PC-9 (cell line): Measurements from ENCODE around the gene SMIM20. TPM values are rescaled to one million over a fixed set of nuclear protein-coding genes. Genes with fewer than 3 reads are reported as not detected.

Experiments
- BruUV-seq: library from RNA; stranded (reverse); fragments of 400-500 nt; replicated peaks from 2 replicates; lab custom pipeline; 2021; lab: Mats Ljungman, UMichigan
- CTCF ChIA-PET: fragments of 300-600 bp; sonication (Branson Sonifier 250); formaldehyde crosslinking; loops from one replicate; lab custom pipeline; 2022; ENCODE audit warnings: antibody characterized with exemption; lab: Charles Lee
- POLR2A ChIA-PET: fragments of 300-600 bp; sonication (Branson Sonifier 250); formaldehyde crosslinking; loops from one replicate; lab custom pipeline; 2022; ENCODE audit warnings: antibody characterized with exemption; ENCODE audit not compliant: unreplicated experiment; lab: Charles Lee
- DNase-seq, 2 experiments: peaks; one replicate each; pipeline versions ENCODE4 v3.0.0 to v3.0.0-alpha.2; 2015 to 2022; ENCODE audit warnings: mixed read lengths in 1 of 2
- H2AFZ ChIP-seq: fragments of 200-600 bp; sonication (generic); 2 replicates; pipeline ENCODE4 v1.8.1; 2017; ENCODE audit warnings: antibody characterized with exemption
- H3F3A ChIP-seq: fragments of 200-600 bp; sonication (generic); 2 replicates; pipeline ENCODE4 v1.8.1; 2017; ENCODE audit warnings: antibody characterized with exemption, mild to moderate bottlenecking, low read depth; ENCODE audit not compliant: insufficient read depth
- H3K27ac ChIP-seq: fragments of 200-600 bp; sonication (generic); 2 replicates; pipeline ENCODE4 v1.6.1; 2016; ENCODE audit warnings: mixed run types
- H3K27me3 ChIP-seq: fragments of 200-600 bp; sonication (generic); 2 replicates; pipeline ENCODE4 v1.6.1; 2016; ENCODE audit warnings: low read depth, mixed run types; ENCODE audit not compliant: insufficient read depth
- H3K36me3 ChIP-seq: fragments of 200-600 bp; sonication (generic); 2 replicates; pipeline ENCODE4 v1.6.1; 2016; ENCODE audit warnings: low read depth, mixed run types
- H3K4me1 ChIP-seq: fragments of 200-600 bp; sonication (generic); replicated peaks from 2 replicates; pipeline ENCODE4 v1.6.1; 2016; ENCODE audit warnings: mixed run types; ENCODE audit not compliant: insufficient read depth
- H3K4me2 ChIP-seq: fragments of 200-600 bp; sonication (generic); 2 replicates; pipeline ENCODE4 v1.6.1; 2017; ENCODE audit warnings: mixed run types
- H3K4me3 ChIP-seq: fragments of 200-600 bp; sonication (generic); 2 replicates; pipeline ENCODE4 v1.6.1; 2016; ENCODE audit warnings: mixed run types
- H3K79me2 ChIP-seq: fragments of 200-600 bp; sonication (generic); 2 replicates; pipeline ENCODE4 v1.6.1; 2017; ENCODE audit warnings: low read depth, mixed run types
- H3K9me2 ChIP-seq: fragments of 200-600 bp; sonication (generic); 2 replicates; pipeline ENCODE4 v1.8.1; 2017; ENCODE audit warnings: mild to moderate bottlenecking; ENCODE audit not compliant: insufficient read depth
- H3K9me3 ChIP-seq: fragments of 200-600 bp; sonication (generic); 2 replicates; pipeline ENCODE4 v1.8.1; 2016; ENCODE audit warnings: low read depth; ENCODE audit not compliant: insufficient read depth
- H4K20me1 ChIP-seq: fragments of 200-600 bp; sonication (generic); 2 replicates; pipeline ENCODE4 v1.8.1; 2017; ENCODE audit not compliant: insufficient read depth
- CTCF ChIP-seq: fragments of 200-600 bp; sonication (generic); conservative IDR thresholded peaks from 2 replicates; pipeline ENCODE4 v1.6.1; 2017; ENCODE audit warnings: mixed run types, antibody characterized with exemption, mild to moderate bottlenecking, moderate library complexity
- EZH2 ChIP-seq: fragments of 200-600 bp; sonication (generic); IDR thresholded peaks from 2 replicates; pipeline ENCODE4 v1.8.0; 2017; ENCODE audit warnings: antibody characterized with exemption, low read depth
- intact Hi-C: fragments of 100-400 bp; cut with micrococcal nuclease; formaldehyde crosslinking; loops from one replicate; pipeline ENCODE4 v1.10.0; 2022; ENCODE audit not compliant: unreplicated experiment
- total RNA-seq: library from RNA; stranded (reverse); gene quantifications from 2 replicates; pipeline ENCODE4 v1.2.3, GENCODE V29; 2021

The SMIM20 gene
- total RNA-seq, 1 experiment from 2014 or later, result 44.2 TPM

GRCh38 chr4:25914670-25915352 is 791 bp downstream of the SMIM20 start:
- peak overlapping the region; percentile 93 for H3K27ac ChIP-seq
- peaks cover 18% of the 10 kb centered on the region for H3K4me1 ChIP-seq
- no peaks in the 10 kb centered on the region for H3K36me3 ChIP-seq
- TF ChIP-seq CTCF (no peak), EZH2 (no peak)
- peaks cover 22% of the 10 kb centered on the region for H3K79me2 ChIP-seq
- POLR2A ChIA-PET, result interaction anchor here (0.7 kb wide), 1 partner anchor 19 kb away, joined by 3 read pairs; no protein-coding TSS in a partner anchor
- no peaks in the 10 kb centered on the region for H4K20me1 ChIP-seq
- intact Hi-C loops, result loop anchor here (1.0 to 5.0 kb wide), 2 partner anchors 50 to 402 kb away; no protein-coding TSS in a partner anchor
- H3K27me3 ChIP-seq, result no peaks in the 10 kb centered on the region
- peaks cover 9% of the 10 kb centered on the region; the same call in 1 of the 2 replicates for H3F3A ChIP-seq
- peak overlapping the region; percentile 62 for H3K4me3 ChIP-seq
- no peak for DNase-seq
- peak overlapping the region; percentile 89 for H2AFZ ChIP-seq
- H3K9me2 ChIP-seq, result no peaks in the 10 kb centered on the region
- CTCF ChIA-PET, result interaction anchor here (0.9 kb wide), 1 partner anchor 87 kb away, joined by 4 read pairs; no protein-coding TSS in a partner anchor
- BruUV-seq, result no TSS peak
- H3K9me3 ChIP-seq, result no peaks in the 10 kb centered on the region
- H3K4me2 ChIP-seq, result peak overlapping the region; percentile 80

GRCh38 chr4:25915353-25915705 is 1.3 kb downstream of the SMIM20 start:
- peak overlapping the region; percentile 62; the same call in 1 of the 2 replicates for H3K4me3 ChIP-seq
- peaks cover 21% of the 10 kb centered on the region for H3K4me1 ChIP-seq
- no peak for DNase-seq
- no peaks in the 10 kb centered on the region for H4K20me1 ChIP-seq
- TF ChIP-seq CTCF, result no peak
- TF ChIP-seq EZH2, result no peak
- no peaks in the 10 kb centered on the region for H3K36me3 ChIP-seq
- no peaks in the 10 kb centered on the region for H3K9me2 ChIP-seq
- no TSS peak for BruUV-seq
- peak overlapping the region; percentile 80 for H3K4me2 ChIP-seq
- intact Hi-C loops, result no loop called here
- CTCF ChIA-PET, result no interaction called here
- H3K27me3 ChIP-seq, result no peaks in the 10 kb centered on the region
- POLR2A ChIA-PET, result no interaction called here
- H3F3A ChIP-seq, result peaks cover 9% of the 10 kb centered on the region; the same call in 1 of the 2 replicates
- no peak overlapping the region; the same call in 1 of the 2 replicates for H2AFZ ChIP-seq
- peaks cover 22% of the 10 kb centered on the region for H3K79me2 ChIP-seq
- no peaks in the 10 kb centered on the region for H3K9me3 ChIP-seq
- no peak overlapping the region; the same call in 1 of the 2 replicates for H3K27ac ChIP-seq

- no peaks in the 10 kb centered on the region for H3K9me3 ChIP-seq
- TF ChIP-seq EZH2 (no peak), CTCF (no peak)
- H3K4me1 ChIP-seq, result peaks cover 21% of the 10 kb centered on the region
- H3K27ac ChIP-seq, result no peak overlapping the region
- no peaks in the 10 kb centered on the region for H4K20me1 ChIP-seq
- H3K36me3 ChIP-seq, result no peaks in the 10 kb centered on the region
- CTCF ChIA-PET, result no interaction called here
- H3K4me2 ChIP-seq, result no peak overlapping the region
- no peak overlapping the region for H3K4me3 ChIP-seq
- no peak for DNase-seq
- no peaks in the 10 kb centered on the region for H3K9me2 ChIP-seq
- H3K79me2 ChIP-seq, result peaks cover 22% of the 10 kb centered on the region
- POLR2A ChIA-PET, result no interaction called here
- intact Hi-C loops, result no loop called here
- peaks cover 9% of the 10 kb centered on the region; the same call in 1 of the 2 replicates for H3F3A ChIP-seq
- H2AFZ ChIP-seq, result no peak overlapping the region
- no peaks in the 10 kb centered on the region for H3K27me3 ChIP-seq
- no TSS peak for BruUV-seq
These were observed 2.9 kb downstream of the SMIM20 start for GRCh38 chr4:25916870-25917269.
